Activated CD4-positive, alpha-beta T cell treated with anti-CD3 and anti-CD28 coated beads, Interleukin-2, Interleukin-4, amounts not matched to agents 100 ng/mL and 50 ng/mL, durations not matched to agents 16 hours and 8 hours (primary cell): ENCODE measurements around the gene CNP.
"Not testable (repeated sequence)": the region's sequence is repeated elsewhere in the genome, so short reads cannot be mapped to it uniquely, and the experiment has no call there.

Source experiments
- DNase-seq: peaks from one replicate; pipeline ENCODE4 v3.0.0-alpha.2; 2020; ENCODE audit warnings: low spot score

The CNP gene

GRCh38 chr17:42009170-42009569, 42.6 kb downstream of the CNP start:
- DNase-seq = no peak

GRCh38 chr17:42010266-42010680, 43.7 kb downstream of the CNP start:
- not testable (repeated sequence) for DNase-seq

GRCh38 chr17:42010898-42011516, 44.4 kb downstream of the CNP start:
- no peak for DNase-seq

GRCh38 chr17:42012363-42012762, 45.8 kb downstream of the CNP start:
- not testable (repeated sequence) for DNase-seq

GRCh38 chr17:42013740-42014139, 47.1 kb downstream of the CNP start:
- not testable (repeated sequence) for DNase-seq

- DNase-seq = no peak
Observed at GRCh38 chr17:42016411-42016831, 49.8 kb downstream of the CNP start.

- DNase-seq = peak; percentile 93
Observed at GRCh38 chr17:42016941-42017865, 50.6 kb downstream of the CNP start, which contains the start of gene DNAJC7. DNAJC7 (minus strand) TSS chr17:42017439; CDS start chr17:42017416, 23 bp downstream.

GRCh38 chr17:42017866-42018200, 51.2 kb downstream of the CNP start:
- DNase-seq = no peak

GRCh38 chr17:42018339-42018738, 51.7 kb downstream of the CNP start:
- DNase-seq = no peak

GRCh38 chr17:42018988-42019387, 52.4 kb downstream of the CNP start:
- DNase-seq = no peak

GRCh38 chr17:42019509-42020404, 53.2 kb downstream of the CNP start, which contains the start of gene NKIRAS2:
NKIRAS2 (plus strand) TSS chr17:42020090; CDS start chr17:42021578, 1,488 bp downstream.
- peak; percentile 96 for DNase-seq

- DNase-seq = not testable (repeated sequence)
Observed at GRCh38 chr17:42020845-42021244, 54.2 kb downstream of the CNP start.

- DNase-seq = no peak
Observed at GRCh38 chr17:42023524-42024349, 57.1 kb downstream of the CNP start.

- no peak for DNase-seq
Observed at GRCh38 chr17:42025191-42025579, 58.6 kb downstream of the CNP start.

- no peak for DNase-seq
Observed at GRCh38 chr17:42025936-42026335, 59.3 kb downstream of the CNP start.

GRCh38 chr17:42026857-42027589, 60.4 kb downstream of the CNP start:
- no peak for DNase-seq
